ENCODE measurements around the gene FRAS1. TPM values are rescaled to one million over a fixed set of nuclear protein-coding genes. Genes with fewer than 3 reads are reported as not detected.
"Not testable (repeated sequence)": the region's sequence is repeated elsewhere in the genome, so short reads cannot be mapped to it uniquely, and the experiment has no call there.

FRAS1 gene
- total RNA-seq, 2 experiments from 2014 or later: not detected

- TF ChIP-seq, protein P1, sequence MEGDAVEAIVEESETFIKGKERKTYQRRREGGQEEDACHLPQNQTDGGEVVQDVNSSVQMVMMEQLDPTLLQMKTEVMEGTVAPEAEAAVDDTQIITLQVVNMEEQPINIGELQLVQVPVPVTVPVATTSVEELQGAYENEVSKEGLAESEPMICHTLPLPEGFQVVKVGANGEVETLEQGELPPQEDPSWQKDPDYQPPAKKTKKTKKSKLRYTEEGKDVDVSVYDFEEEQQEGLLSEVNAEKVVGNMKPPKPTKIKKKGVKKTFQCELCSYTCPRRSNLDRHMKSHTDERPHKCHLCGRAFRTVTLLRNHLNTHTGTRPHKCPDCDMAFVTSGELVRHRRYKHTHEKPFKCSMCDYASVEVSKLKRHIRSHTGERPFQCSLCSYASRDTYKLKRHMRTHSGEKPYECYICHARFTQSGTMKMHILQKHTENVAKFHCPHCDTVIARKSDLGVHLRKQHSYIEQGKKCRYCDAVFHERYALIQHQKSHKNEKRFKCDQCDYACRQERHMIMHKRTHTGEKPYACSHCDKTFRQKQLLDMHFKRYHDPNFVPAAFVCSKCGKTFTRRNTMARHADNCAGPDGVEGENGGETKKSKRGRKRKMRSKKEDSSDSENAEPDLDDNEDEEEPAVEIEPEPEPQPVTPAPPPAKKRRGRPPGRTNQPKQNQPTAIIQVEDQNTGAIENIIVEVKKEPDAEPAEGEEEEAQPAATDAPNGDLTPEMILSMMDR (IDR thresholded peaks at IDR 0.05): no peak
- Histone ChIP-seq H3K9me3 (ENCODE audit: control insufficient read depth in 1 of 2, insufficient read depth in 1 of 2, low read length in 2 of 2) (peaks cover 0 to 4% of the 10 kb centered on the region in 2 experiments), H3K4me3 (ENCODE audit: low read length) (no peak overlapping the region), H3K27ac (ENCODE audit: low read depth in 1 of 2, low read length in 2 of 2) (no peak overlapping the region), H3K4me1 (ENCODE audit: insufficient read depth, low read length) (no peaks in the 10 kb centered on the region), H3K27me3 (ENCODE audit: control insufficient read depth in 1 of 2, insufficient read depth in 2 of 2, low read length in 2 of 2) (no peaks in the 10 kb centered on the region), H3K36me3 (ENCODE audit: insufficient read depth, low read length) (no peaks in the 10 kb centered on the region)
- no peaks in the 10 kb centered on the region for H3K36me3 Mint-ChIP-seq (ENCODE audit: low read depth)
- ATAC-seq (ENCODE audit: poor library complexity): no peak
- H3K4me3 Mint-ChIP-seq: no peak overlapping the region
- ChIA-PET POLR2A (no interaction called here), CTCF (no interaction called here)
- no peak for DNase-seq
- no peaks in the 10 kb centered on the region for H3K9me3 Mint-ChIP-seq
- H3K4me1 Mint-ChIP-seq (ENCODE audit: low read depth): no peaks in the 10 kb centered on the region
- intact Hi-C loops (cut with DNase I, micrococcal nuclease): no loop called here
- no peak overlapping the region for H3K27ac Mint-ChIP-seq
- H3K27me3 Mint-ChIP-seq: peaks cover 24% of the 10 kb centered on the region
Measured at GRCh38 chr4:78205591-78205990, 148.5 kb downstream of the FRAS1 start.

DNA sequence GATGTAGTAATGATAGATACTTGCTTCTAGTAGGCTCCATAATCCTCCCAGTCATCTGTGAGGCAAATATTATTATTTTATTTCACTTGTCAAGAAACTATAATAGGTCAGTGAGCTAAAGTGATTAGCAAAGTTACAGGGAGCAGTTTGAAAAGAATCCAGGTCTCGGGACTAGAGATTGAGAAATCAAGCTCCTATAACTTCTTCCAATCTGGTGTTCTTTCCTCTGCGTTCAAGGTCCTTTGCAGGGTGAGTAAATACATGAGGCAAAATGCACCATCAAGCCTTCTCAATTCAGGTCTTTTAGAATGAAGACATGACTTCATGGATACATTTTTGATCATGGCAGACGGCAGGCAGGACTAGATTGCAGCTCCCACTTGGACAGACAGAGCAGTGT lies 150.4 kb downstream of the FRAS1 start:
- Mint-ChIP-seq H3K4me3 (no peak overlapping the region), H3K4me1 (ENCODE audit: low read depth) (no peaks in the 10 kb centered on the region), H3K9me3 (no peaks in the 10 kb centered on the region), H3K36me3 (ENCODE audit: low read depth) (no peaks in the 10 kb centered on the region), H3K27ac (no peak overlapping the region), H3K27me3 (peaks cover 25% of the 10 kb centered on the region)
- CTCF ChIA-PET: no interaction called here
- ATAC-seq (ENCODE audit: poor library complexity): no peak
- Histone ChIP-seq H3K27me3 (ENCODE audit: control insufficient read depth in 1 of 2, insufficient read depth in 2 of 2, low read length in 2 of 2) (peaks cover 0 to 3% of the 10 kb centered on the region in 2 experiments), H3K4me3 (ENCODE audit: low read length) (no peak overlapping the region), H3K27ac (ENCODE audit: low read depth in 1 of 2, low read length in 2 of 2) (no peak overlapping the region), H3K4me1 (ENCODE audit: insufficient read depth, low read length) (no peaks in the 10 kb centered on the region), H3K36me3 (ENCODE audit: insufficient read depth, low read length) (no peaks in the 10 kb centered on the region), H3K9me3 (ENCODE audit: control insufficient read depth in 1 of 2, insufficient read depth in 1 of 2, low read length in 2 of 2) (peaks cover 0 to 4% of the 10 kb centered on the region in 2 experiments)
- POLR2A ChIA-PET: no interaction called here
- TF ChIP-seq, protein P1 (IDR thresholded peaks at IDR 0.05): no peak
- no peak for DNase-seq
- intact Hi-C loops (cut with DNase I, micrococcal nuclease): no loop called here

DNA sequence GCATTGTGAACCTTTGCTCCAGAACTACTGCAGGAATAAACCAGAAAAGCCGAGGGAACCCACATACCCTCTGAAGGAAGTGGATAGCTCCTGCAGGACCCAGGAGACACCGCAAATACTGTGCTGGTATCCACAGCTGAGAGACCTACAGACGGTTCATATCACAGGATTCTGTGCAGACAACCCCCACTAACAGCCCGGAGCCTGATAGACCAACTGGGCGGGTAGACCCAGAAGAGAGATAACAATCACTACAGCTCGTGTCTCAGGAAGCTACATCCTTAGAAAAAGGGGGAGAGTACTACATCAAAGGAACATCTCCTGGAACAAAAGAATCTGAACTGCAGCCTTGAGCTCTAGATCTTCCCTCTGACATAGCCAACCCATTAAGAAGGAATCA lies 150.8 kb downstream of the FRAS1 start:
- Histone ChIP-seq H3K4me1 (ENCODE audit: insufficient read depth, low read length) (no peaks in the 10 kb centered on the region), H3K9me3 (ENCODE audit: control insufficient read depth in 1 of 2, insufficient read depth in 1 of 2, low read length in 2 of 2) (peaks cover 0 to 4% of the 10 kb centered on the region in 2 experiments), H3K27me3 (ENCODE audit: control insufficient read depth in 1 of 2, insufficient read depth in 2 of 2, low read length in 2 of 2) (peaks cover 0 to 3% of the 10 kb centered on the region in 2 experiments), H3K27ac (ENCODE audit: low read depth in 1 of 2, low read length in 2 of 2) (no peak overlapping the region), H3K36me3 (ENCODE audit: insufficient read depth, low read length) (no peaks in the 10 kb centered on the region), H3K4me3 (ENCODE audit: low read length) (no peak overlapping the region)
- intact Hi-C loops (cut with DNase I, micrococcal nuclease): no loop called here
- no peak overlapping the region for H3K4me3 Mint-ChIP-seq
- peaks cover 27% of the 10 kb centered on the region for H3K27me3 Mint-ChIP-seq
- DNase-seq (no peak), ATAC-seq (ENCODE audit: poor library complexity) (no peak)
- H3K27ac Mint-ChIP-seq: no peak overlapping the region
- H3K4me1 Mint-ChIP-seq (ENCODE audit: low read depth): no peaks in the 10 kb centered on the region
- TF ChIP-seq, protein P1 (IDR thresholded peaks at IDR 0.05): no peak
- ChIA-PET POLR2A (no interaction called here), CTCF (no interaction called here)
- H3K36me3 Mint-ChIP-seq (ENCODE audit: low read depth): no peaks in the 10 kb centered on the region
- no peaks in the 10 kb centered on the region for H3K9me3 Mint-ChIP-seq

DNA sequence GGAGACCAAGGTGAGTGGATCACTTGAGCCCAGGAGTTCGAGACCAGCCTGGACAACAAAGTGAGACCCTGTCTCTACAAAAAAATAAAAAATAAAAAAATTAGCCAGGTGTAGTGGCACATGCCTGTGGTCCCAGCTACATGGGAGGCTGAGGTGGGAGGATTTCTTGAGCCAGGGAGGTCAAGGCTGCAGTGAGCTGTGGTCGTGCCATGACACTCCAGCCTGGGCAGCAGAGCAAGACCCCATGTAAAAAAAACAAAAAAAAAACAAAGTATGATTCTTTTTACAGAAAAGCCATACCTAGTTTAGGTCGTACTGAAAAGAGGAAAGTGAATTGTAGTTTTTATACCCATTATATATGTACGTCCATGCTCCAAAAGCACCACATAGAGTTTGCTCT lies 151.8 kb downstream of the FRAS1 start:
- H3K9me3 ChIP-seq (ENCODE audit: control insufficient read depth in 1 of 2, insufficient read depth in 1 of 2, low read length in 2 of 2); H3K27ac ChIP-seq (ENCODE audit: low read depth in 1 of 2, low read length in 2 of 2); intact Hi-C loops (cut with DNase I, micrococcal nuclease); H3K4me3 ChIP-seq (ENCODE audit: low read length); CTCF ChIA-PET; H3K36me3 Mint-ChIP-seq (ENCODE audit: low read depth); H3K4me3 Mint-ChIP-seq; H3K27ac Mint-ChIP-seq; H3K36me3 ChIP-seq (ENCODE audit: insufficient read depth, low read length); POLR2A ChIA-PET; H3K9me3 Mint-ChIP-seq; H3K4me1 Mint-ChIP-seq (ENCODE audit: low read depth); ATAC-seq (ENCODE audit: poor library complexity); H3K27me3 ChIP-seq (ENCODE audit: control insufficient read depth in 1 of 2, insufficient read depth in 2 of 2, low read length in 2 of 2); DNase-seq; H3K4me1 ChIP-seq (ENCODE audit: insufficient read depth, low read length): not testable (repeated sequence)
- peaks cover 27% of the 10 kb centered on the region for H3K27me3 Mint-ChIP-seq

All from CD4-positive, alpha-beta T cell (primary cell).